WTC11 (cell line): ENCODE data around the gene YBEY. TPM values are rescaled to one million over a fixed set of nuclear protein-coding genes. Genes with fewer than 3 reads are reported as not detected.

ENCODE experiments used
- ATAC-seq: fragments of 200-7000 bp; cut with Tn5 transposase; 2 replicates; pipeline ENCODE4 v1.10.0; 2021; ENCODE audit warnings: mild to moderate bottlenecking, moderate library complexity
- CTCF ChIA-PET: fragments of 300-600 bp; sonication (Branson Sonifier 250); formaldehyde crosslinking; loops from one replicate; lab custom pipeline; 2021; ENCODE audit warnings: antibody characterized with exemption; lab: Charles Lee
- POLR2A ChIA-PET: fragments of 350-600 bp; sonication (Branson Sonifier 250); formaldehyde crosslinking; loops from one replicate; lab custom pipeline; 2021; ENCODE audit warnings: antibody characterized with exemption; lab: Charles Lee
- DNase-seq: peaks from one replicate; pipeline ENCODE4 v3.0.0; 2021; ENCODE audit warnings: low spot score
- H3K27ac Mint-ChIP-seq: 2 replicates; pipeline ENCODE4 v1.8.0; 2021; ENCODE audit warnings: mixed read lengths
- H3K27me3 Mint-ChIP-seq: 2 replicates; pipeline ENCODE4 v1.8.0; 2021; ENCODE audit warnings: low read depth, mild to moderate bottlenecking, moderate library complexity, mixed read lengths
- H3K36me3 Mint-ChIP-seq: 2 replicates; pipeline ENCODE4 v1.8.0; 2021; ENCODE audit warnings: mixed read lengths
- H3K4me1 Mint-ChIP-seq: 2 replicates; pipeline ENCODE4 v1.8.0; 2022; ENCODE audit warnings: mixed read lengths
- H3K4me3 Mint-ChIP-seq: 2 replicates; pipeline ENCODE4 v1.8.0; 2021; ENCODE audit warnings: mild to moderate bottlenecking, moderate library complexity, mixed read lengths
- H3K9me3 Mint-ChIP-seq: 2 replicates; pipeline ENCODE4 v1.8.0; 2021; ENCODE audit warnings: mixed read lengths
- ARID4B ChIP-seq: sonication (generic); formaldehyde crosslinking; IDR thresholded peaks from 2 replicates; pipeline ENCODE4 v1.8.0; 2023; ENCODE audit warnings: missing genetic modification reagents, mild to moderate bottlenecking, borderline replicate concordance
- ELF4 ChIP-seq: sonication (generic); formaldehyde crosslinking; IDR thresholded peaks from 2 replicates; pipeline ENCODE4 v1.8.1; 2022; ENCODE audit warnings: low read depth, mild to moderate bottlenecking, moderate library complexity, missing genetic modification reagents
- FOXJ3 ChIP-seq: sonication (generic); formaldehyde crosslinking; IDR thresholded peaks from 2 replicates; pipeline ENCODE4 v1.9.0; 2021; ENCODE audit warnings: missing genetic modification reagents, mild to moderate bottlenecking, borderline replicate concordance
- IRF2 ChIP-seq: sonication (generic); formaldehyde crosslinking; IDR thresholded peaks from 2 replicates; pipeline ENCODE4 v1.8.0; 2022; ENCODE audit warnings: low read depth, missing genetic modification reagents, borderline replicate concordance
- JAZF1 ChIP-seq: fragments of 250-450 bp; sonication (Bioruptor Pico); IDR thresholded peaks from 2 replicates; pipeline ENCODE4 v1.9.0; 2021; ENCODE audit warnings: moderate library complexity, mild to moderate bottlenecking, inconsistent platforms
- MLX ChIP-seq: sonication (generic); formaldehyde crosslinking; IDR thresholded peaks from 2 replicates; pipeline ENCODE4 v1.8.1; 2023; ENCODE audit warnings: mild to moderate bottlenecking, missing genetic modification reagents, moderate library complexity
- NFATC4 ChIP-seq: fragments of 250-450 bp; sonication (Bioruptor Pico); IDR thresholded peaks from 2 replicates; pipeline ENCODE4 v1.9.0; 2021; ENCODE audit warnings: mild to moderate bottlenecking
- NFE2L1 ChIP-seq: sonication (generic); formaldehyde crosslinking; IDR thresholded peaks from 2 replicates; pipeline ENCODE4 v1.8.1; 2023; ENCODE audit warnings: missing genetic modification reagents
- RORB ChIP-seq: fragments of 250-450 bp; sonication (Bioruptor Pico); IDR thresholded peaks from 2 replicates; pipeline ENCODE4 v1.9.0; 2021; ENCODE audit warnings: mild to moderate bottlenecking
- SMAD3 ChIP-seq: sonication (generic); formaldehyde crosslinking; IDR thresholded peaks from 2 replicates; pipeline ENCODE4 v1.8.0; 2022; ENCODE audit warnings: missing genetic modification reagents, mild to moderate bottlenecking, borderline replicate concordance
- SOX15 ChIP-seq: fragments of 250-450 bp; sonication (Bioruptor Pico); IDR thresholded peaks from 2 replicates; pipeline ENCODE4 v1.9.0; 2021; ENCODE audit warnings: mild to moderate bottlenecking
- ZNF219 ChIP-seq: sonication (generic); formaldehyde crosslinking; IDR thresholded peaks from 2 replicates; pipeline ENCODE4 v1.8.0; 2023; ENCODE audit warnings: missing genetic modification reagents, mild to moderate bottlenecking, borderline replicate concordance
- ZNF232 ChIP-seq: sonication (generic); formaldehyde crosslinking; IDR thresholded peaks from 2 replicates; pipeline ENCODE4 v1.8.0; 2022; ENCODE audit warnings: mild to moderate bottlenecking, missing genetic modification reagents
- ZNF263 ChIP-seq: sonication (generic); formaldehyde crosslinking; IDR thresholded peaks from 2 replicates; pipeline ENCODE4 v1.8.1; 2022; ENCODE audit warnings: low read depth, mild to moderate bottlenecking, moderate library complexity, missing genetic modification reagents
- ZNF425 ChIP-seq: fragments of 250-450 bp; sonication (Bioruptor Pico); conservative IDR thresholded peaks from 2 replicates; pipeline ENCODE4 v1.9.0; 2021; ENCODE audit warnings: mild to moderate bottlenecking
- total RNA-seq: library from RNA; stranded (reverse); gene quantifications from 3 replicates; pipeline ENCODE4 v1.2.3, GENCODE V29; 2021
- TF ChIP-seq, protein P1 (sequence below): sonication (generic); formaldehyde crosslinking; IDR thresholded peaks from 2 replicates; pipeline ENCODE4 v1.8.1; 2023; ENCODE audit warnings: mild to moderate bottlenecking, moderate library complexity, missing genetic modification reagents
- TF ChIP-seq, protein P2 (sequence below): sonication (generic); formaldehyde crosslinking; IDR thresholded peaks from 2 replicates; pipeline ENCODE4 v1.8.1; 2022; ENCODE audit warnings: low read depth, missing genetic modification reagents, borderline replicate concordance
- TF ChIP-seq, protein P3 (sequence below): sonication (generic); formaldehyde crosslinking; IDR thresholded peaks from 2 replicates; pipeline ENCODE4 v1.8.0; 2023; ENCODE audit warnings: missing genetic modification reagents
- TF ChIP-seq, protein P4 (sequence below): sonication (generic); formaldehyde crosslinking; conservative IDR thresholded peaks from 2 replicates; pipeline ENCODE4 v1.8.1; 2023; ENCODE audit warnings: mild to moderate bottlenecking, low read depth, missing genetic modification reagents, moderate library complexity

The YBEY gene
- total RNA-seq, 1 experiment from 2014 or later: 27.4 TPM

DNA sequence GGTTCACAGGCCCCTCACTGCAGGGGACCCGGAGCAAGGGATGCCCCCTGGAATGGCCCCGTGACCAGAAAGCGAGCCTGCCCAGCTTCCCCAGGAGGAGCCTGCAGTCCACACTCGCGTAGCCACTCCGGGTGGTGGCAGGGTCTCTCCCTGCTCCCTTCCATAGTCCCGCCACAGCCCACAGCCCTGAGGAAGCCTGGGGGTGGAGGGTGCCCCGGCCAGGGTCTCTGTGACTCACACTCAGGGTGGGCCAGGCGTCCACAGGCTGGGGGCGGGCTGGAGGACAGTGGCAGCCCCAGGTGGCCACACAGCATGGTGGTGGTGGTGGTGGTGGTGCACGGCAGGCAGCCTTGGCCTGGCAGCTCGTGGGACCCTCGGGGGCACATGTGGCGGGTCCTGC, 15.6 kb downstream of the YBEY start (continued):
- TF ChIP-seq, protein P1, sequence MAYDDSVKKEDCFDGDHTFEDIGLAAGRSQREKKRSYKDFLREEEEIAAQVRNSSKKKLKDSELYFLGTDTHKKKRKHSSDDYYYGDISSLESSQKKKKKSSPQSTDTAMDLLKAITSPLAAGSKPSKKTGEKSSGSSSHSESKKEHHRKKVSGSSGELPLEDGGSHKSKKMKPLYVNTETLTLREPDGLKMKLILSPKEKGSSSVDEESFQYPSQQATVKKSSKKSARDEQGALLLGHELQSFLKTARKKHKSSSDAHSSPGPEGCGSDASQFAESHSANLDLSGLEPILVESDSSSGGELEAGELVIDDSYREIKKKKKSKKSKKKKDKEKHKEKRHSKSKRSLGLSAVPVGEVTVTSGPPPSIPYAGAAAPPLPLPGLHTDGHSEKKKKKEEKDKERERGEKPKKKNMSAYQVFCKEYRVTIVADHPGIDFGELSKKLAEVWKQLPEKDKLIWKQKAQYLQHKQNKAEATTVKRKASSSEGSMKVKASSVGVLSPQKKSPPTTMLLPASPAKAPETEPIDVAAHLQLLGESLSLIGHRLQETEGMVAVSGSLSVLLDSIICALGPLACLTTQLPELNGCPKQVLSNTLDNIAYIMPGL (CRISPR knock-in tag): no peak
- TF ChIP-seq ZNF425 (no peak), ELF4 (CRISPR knock-in tag) (no peak), ZNF232 (CRISPR knock-in tag) (no peak), RORB (CRISPR knock-in tag) (no peak), NFATC4 (CRISPR knock-in tag) (no peak), IRF2 (CRISPR knock-in tag) (no peak)

- Mint-ChIP-seq H3K4me3 (no peak overlapping the region), H3K27ac (no peak overlapping the region), H3K27me3 (no peaks in the 10 kb centered on the region), H3K9me3 (no peaks in the 10 kb centered on the region), H3K36me3 (peaks cover 65% of the 10 kb centered on the region), H3K4me1 (no peaks in the 10 kb centered on the region)
- DNase-seq (no peak), ATAC-seq (no peak)
- POLR2A ChIA-PET: no interaction called here
- CTCF ChIA-PET: no interaction called here
- no peak for TF ChIP-seq JAZF1 (CRISPR knock-in tag)
- no peak for TF ChIP-seq ZNF219 (CRISPR knock-in tag)
- TF ChIP-seq SMAD3 (CRISPR knock-in tag): no peak
- TF ChIP-seq, protein P2, sequence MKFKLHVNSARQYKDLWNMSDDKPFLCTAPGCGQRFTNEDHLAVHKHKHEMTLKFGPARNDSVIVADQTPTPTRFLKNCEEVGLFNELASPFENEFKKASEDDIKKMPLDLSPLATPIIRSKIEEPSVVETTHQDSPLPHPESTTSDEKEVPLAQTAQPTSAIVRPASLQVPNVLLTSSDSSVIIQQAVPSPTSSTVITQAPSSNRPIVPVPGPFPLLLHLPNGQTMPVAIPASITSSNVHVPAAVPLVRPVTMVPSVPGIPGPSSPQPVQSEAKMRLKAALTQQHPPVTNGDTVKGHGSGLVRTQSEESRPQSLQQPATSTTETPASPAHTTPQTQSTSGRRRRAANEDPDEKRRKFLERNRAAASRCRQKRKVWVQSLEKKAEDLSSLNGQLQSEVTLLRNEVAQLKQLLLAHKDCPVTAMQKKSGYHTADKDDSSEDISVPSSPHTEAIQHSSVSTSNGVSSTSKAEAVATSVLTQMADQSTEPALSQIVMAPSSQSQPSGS (CRISPR knock-in tag): no peak
- TF ChIP-seq RORB (CRISPR knock-in tag): no peak
- TF ChIP-seq NFE2L1: no peak
- TF ChIP-seq ZNF263 (CRISPR knock-in tag): no peak
- TF ChIP-seq MLX (CRISPR knock-in tag): no peak
- no peak for TF ChIP-seq IRF2 (CRISPR knock-in tag)
- TF ChIP-seq, protein P1 (CRISPR knock-in tag): no peak
- no peak for TF ChIP-seq FOXJ3
- no peak for TF ChIP-seq ARID4B (CRISPR knock-in tag)
- TF ChIP-seq, protein P3, sequence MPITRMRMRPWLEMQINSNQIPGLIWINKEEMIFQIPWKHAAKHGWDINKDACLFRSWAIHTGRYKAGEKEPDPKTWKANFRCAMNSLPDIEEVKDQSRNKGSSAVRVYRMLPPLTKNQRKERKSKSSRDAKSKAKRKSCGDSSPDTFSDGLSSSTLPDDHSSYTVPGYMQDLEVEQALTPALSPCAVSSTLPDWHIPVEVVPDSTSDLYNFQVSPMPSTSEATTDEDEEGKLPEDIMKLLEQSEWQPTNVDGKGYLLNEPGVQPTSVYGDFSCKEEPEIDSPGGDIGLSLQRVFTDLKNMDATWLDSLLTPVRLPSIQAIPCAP: no peak
- TF ChIP-seq, protein P4, sequence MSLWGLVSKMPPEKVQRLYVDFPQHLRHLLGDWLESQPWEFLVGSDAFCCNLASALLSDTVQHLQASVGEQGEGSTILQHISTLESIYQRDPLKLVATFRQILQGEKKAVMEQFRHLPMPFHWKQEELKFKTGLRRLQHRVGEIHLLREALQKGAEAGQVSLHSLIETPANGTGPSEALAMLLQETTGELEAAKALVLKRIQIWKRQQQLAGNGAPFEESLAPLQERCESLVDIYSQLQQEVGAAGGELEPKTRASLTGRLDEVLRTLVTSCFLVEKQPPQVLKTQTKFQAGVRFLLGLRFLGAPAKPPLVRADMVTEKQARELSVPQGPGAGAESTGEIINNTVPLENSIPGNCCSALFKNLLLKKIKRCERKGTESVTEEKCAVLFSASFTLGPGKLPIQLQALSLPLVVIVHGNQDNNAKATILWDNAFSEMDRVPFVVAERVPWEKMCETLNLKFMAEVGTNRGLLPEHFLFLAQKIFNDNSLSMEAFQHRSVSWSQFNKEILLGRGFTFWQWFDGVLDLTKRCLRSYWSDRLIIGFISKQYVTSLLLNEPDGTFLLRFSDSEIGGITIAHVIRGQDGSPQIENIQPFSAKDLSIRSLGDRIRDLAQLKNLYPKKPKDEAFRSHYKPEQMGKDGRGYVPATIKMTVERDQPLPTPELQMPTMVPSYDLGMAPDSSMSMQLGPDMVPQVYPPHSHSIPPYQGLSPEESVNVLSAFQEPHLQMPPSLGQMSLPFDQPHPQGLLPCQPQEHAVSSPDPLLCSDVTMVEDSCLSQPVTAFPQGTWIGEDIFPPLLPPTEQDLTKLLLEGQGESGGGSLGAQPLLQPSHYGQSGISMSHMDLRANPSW (CRISPR knock-in tag): no peak
- no peak for TF ChIP-seq SOX15 (CRISPR knock-in tag)
Observed at GRCh38 chr21:46304437-46304836, 18.3 kb downstream of the YBEY start.
